Measurements from ENCODE around the gene SETMAR. TPM values are rescaled to one million over a fixed set of nuclear protein-coding genes. Genes with fewer than 3 reads are reported as not detected.

Gene SETMAR
- total and polyA plus RNA-seq, 2 of the 8 experiments (the other 6 are each of a cell fraction or from before 2014, with no cell fraction given): 16.1 to 25.3 TPM

GRCh38 chr3:4311496-4311895, 8.3 kb downstream of the SETMAR start (continued):
- TF ChIP-seq KDM1A (IDR thresholded peaks at IDR 0.05; ENCODE audit: borderline replicate concordance, low read length): no peak
- TF ChIP-seq CBX5 (IDR thresholded peaks at IDR 0.05; ENCODE audit: low read depth, low read length): no peak
- no peak for TF ChIP-seq CHD1 (IDR thresholded peaks at IDR 0.05; ENCODE audit: low read depth, low read length)
- no peak for TF ChIP-seq SUZ12 (IDR thresholded peaks at IDR 0.05; ENCODE audit: low read length)
- no peak for TF ChIP-seq RAD21 (IDR thresholded peaks at IDR 0.05 in 1 of 2, conservative IDR thresholded peaks at IDR 0.05 in 1 of 2; ENCODE audit: low read depth in 2 of 2, low read length in 2 of 2)
